Measurements from ENCODE around the gene SH3GL2. TPM values are rescaled to one million over a fixed set of nuclear protein-coding genes. Genes with fewer than 3 reads are reported as not detected.

The SH3GL2 gene
- total RNA-seq, 2 donors from 2014 or later = 0.78 to 1.3 TPM

DNA sequence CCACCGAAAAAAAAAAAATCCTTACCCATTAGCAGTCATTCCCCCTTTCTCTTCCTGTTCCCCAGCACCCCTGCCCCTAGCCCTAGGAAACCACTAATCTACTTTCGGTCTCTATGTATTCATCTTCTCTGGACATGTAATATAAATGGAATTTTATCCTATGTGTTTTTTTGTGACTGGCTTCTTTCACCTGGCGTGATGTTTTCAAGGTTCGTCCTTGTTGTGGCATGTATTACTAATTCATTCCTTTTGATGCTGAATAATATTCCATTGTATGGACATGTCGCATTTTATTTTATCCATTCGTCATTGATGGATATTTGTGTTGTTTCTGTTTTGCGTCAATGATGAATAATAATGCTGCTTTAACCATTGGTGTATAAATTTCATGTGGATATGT lies 42.8 kb upstream of the SH3GL2 start:
- TF ChIP-seq CTCF (IDR thresholded peaks at IDR 0.05) (no peak), POLR2A (IDR thresholded peaks at IDR 0.05) (no peak)
- Histone ChIP-seq H3K27me3 (no peaks in the 10 kb centered on the region), H3K4me1 (no peaks in the 10 kb centered on the region), H3K4me3 (no peak overlapping the region), H3K9me3 (no peaks in the 10 kb centered on the region), H3K36me3 (replicated peaks in 1 of 2; ENCODE audit: insufficient read depth in 1 of 2, low read depth in 2 of 2) (no peaks in the 10 kb centered on the region), H3K27ac (no peak overlapping the region)
- ATAC-seq = no peak
- WGBS, 2 donors = 67 to 71% methylated on average over 7 of the region's 7 CpGs
- intact Hi-C loops (cut with DNase I) = no loop called here
- no peak for DNase-seq

GRCh38 chr9:17551023-17551422 lies 27.8 kb upstream of the SH3GL2 start:
- DNase-seq (no peak), ATAC-seq (no peak)
- H3K9me3 ChIP-seq = peaks cover 0 to 9% (median 0%) of the 10 kb centered on the region in 3 donors
- no peak overlapping the region for H3K27ac ChIP-seq
- WGBS, 2 donors = 45 to 52% methylated on average over 2 of the region's 2 CpGs
- no peaks in the 10 kb centered on the region for H3K27me3 ChIP-seq
- H3K4me1 ChIP-seq = no peaks in the 10 kb centered on the region
- no peak overlapping the region for H3K4me3 ChIP-seq
- no peaks in the 10 kb centered on the region for H3K36me3 ChIP-seq (replicated peaks in 1 of 2; ENCODE audit: insufficient read depth in 1 of 2, low read depth in 2 of 2)
- intact Hi-C loops (cut with DNase I) = no loop called here
- TF ChIP-seq CTCF (IDR thresholded peaks at IDR 0.05) (no peak), POLR2A (IDR thresholded peaks at IDR 0.05) (no peak)

GRCh38 chr9:17555362-17556054 lies 23.4 kb upstream of the SH3GL2 start:
- intact Hi-C loops (cut with DNase I) = no loop called here
- Histone ChIP-seq H3K27me3 (no peaks in the 10 kb centered on the region), H3K9me3 (no peaks in the 10 kb centered on the region), H3K27ac (no peak overlapping the region), H3K36me3 (replicated peaks in 1 of 2; ENCODE audit: insufficient read depth in 1 of 2, low read depth in 2 of 2) (no peaks in the 10 kb centered on the region), H3K4me1 (no peaks in the 10 kb centered on the region), H3K4me3 (no peak overlapping the region)
- no peak for TF ChIP-seq POLR2A (IDR thresholded peaks at IDR 0.05)
- no peak for TF ChIP-seq CTCF (IDR thresholded peaks at IDR 0.05)
- ATAC-seq (no peak), DNase-seq (no peak)
- WGBS, 2 donors = 60 to 61% methylated on average over 4 of the region's 4 CpGs

GRCh38 chr9:17556255-17556654 lies 22.6 kb upstream of the SH3GL2 start:
- intact Hi-C loops (cut with DNase I) = no loop called here
- Histone ChIP-seq H3K4me3 (no peak overlapping the region), H3K27me3 (no peaks in the 10 kb centered on the region), H3K36me3 (replicated peaks in 1 of 2; ENCODE audit: insufficient read depth in 1 of 2, low read depth in 2 of 2) (no peaks in the 10 kb centered on the region), H3K4me1 (no peaks in the 10 kb centered on the region), H3K9me3 (no peaks in the 10 kb centered on the region), H3K27ac (no peak overlapping the region)
- 73 to 76% methylated on average over 8 of the region's 8 CpGs for WGBS, 2 donors
- DNase-seq (no peak), ATAC-seq (no peak)
- no peak for TF ChIP-seq CTCF (IDR thresholded peaks at IDR 0.05)
- TF ChIP-seq POLR2A (IDR thresholded peaks at IDR 0.05) = no peak

GRCh38 chr9:17556935-17557334 lies 21.9 kb upstream of the SH3GL2 start:
- Histone ChIP-seq H3K36me3 (replicated peaks in 1 of 2; ENCODE audit: insufficient read depth in 1 of 2, low read depth in 2 of 2) (no peaks in the 10 kb centered on the region), H3K27me3 (no peaks in the 10 kb centered on the region), H3K4me3 (no peak overlapping the region), H3K4me1 (no peaks in the 10 kb centered on the region), H3K9me3 (no peaks in the 10 kb centered on the region), H3K27ac (no peak overlapping the region)
- DNase-seq = no peak
- TF ChIP-seq CTCF (IDR thresholded peaks at IDR 0.05) = no peak
- no peak for TF ChIP-seq POLR2A (IDR thresholded peaks at IDR 0.05)
- ATAC-seq = no peak
- 6 to 23% methylated on average over 2 of the region's 2 CpGs for WGBS, 2 donors
- intact Hi-C loops (cut with DNase I) = no loop called here
